ENCODE measurements around the gene TMEM238L. TPM values are rescaled to one million over a fixed set of nuclear protein-coding genes. Genes with fewer than 3 reads are reported as not detected.

Gene TMEM238L
- total and polyA plus RNA-seq, 2 donors (not counting 3 experiments of a cell fraction or from before 2014, with no cell fraction given) = not detected

DNA sequence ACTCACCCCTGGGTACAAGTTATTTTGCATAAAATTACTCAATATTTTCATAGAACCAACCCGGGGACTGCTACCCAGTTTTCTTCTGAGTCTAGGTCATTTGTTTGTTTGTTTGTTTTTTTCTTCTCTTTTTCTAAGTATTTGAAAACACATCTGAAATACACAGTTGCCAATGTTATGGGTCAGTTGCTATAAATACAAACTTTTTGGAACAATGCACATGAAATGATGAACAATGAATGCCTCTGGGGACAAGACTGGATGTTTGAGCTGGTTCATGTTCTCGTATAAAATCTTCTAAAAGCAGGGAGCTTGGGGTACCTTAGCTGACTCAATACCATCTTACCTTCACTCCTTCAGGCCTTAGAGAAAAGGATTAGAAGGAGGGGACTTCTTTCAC is 30.5 kb downstream of the TMEM238L start:
- Histone ChIP-seq H3K4me1 (ENCODE audit: control insufficient read depth, extremely low read depth, insufficient read depth, low read length) (no peaks in the 10 kb centered on the region), H3K9me1 (replicated peaks; ENCODE audit: control insufficient read depth, extremely low read depth, insufficient read depth, low read length) (no peaks in the 10 kb centered on the region), H3K27ac (ENCODE audit: insufficient read depth, low read depth, low read length) (no peak overlapping the region), H3K9me3 (replicated peaks; ENCODE audit: control insufficient read depth, insufficient read depth, low read length) (no peaks in the 10 kb centered on the region), H3K79me2 (ENCODE audit: control insufficient read depth, insufficient read depth, low read length) (no peaks in the 10 kb centered on the region), H2AFZ (ENCODE audit: low read depth, low read length) (no peak overlapping the region), H4K20me1 (replicated peaks; ENCODE audit: control insufficient read depth, extremely low read depth, insufficient read depth, low read length) (no peaks in the 10 kb centered on the region), H3K27me3 (ENCODE audit: control insufficient read depth in 2 of 2, insufficient read depth in 2 of 2, low read length in 2 of 2) (no peaks in the 10 kb centered on the region), H3K9ac (replicated peaks; ENCODE audit: extremely low read depth, insufficient read depth, low read length) (no peak overlapping the region), H3K4me3 (replicated peaks in 1 of 3; ENCODE audit: insufficient read depth in 1 of 3, low read depth in 1 of 3, low read length in 3 of 3) (no peak overlapping the region), H3K36me3 (ENCODE audit: control insufficient read depth in 2 of 2, extremely low read depth in 1 of 2, insufficient read depth in 2 of 2, low read length in 2 of 2) (no peaks in the 10 kb centered on the region), H3K4me2 (ENCODE audit: insufficient read depth, low read length) (no peak overlapping the region)
- no peak for DNase-seq (ENCODE audit: low read depth, low spot score)
- ChIA-PET CTCF (interaction anchor here (0.9 to 1.2 kb wide), 2 partner anchors 122 to 127 kb away, joined by 3 to 4 read pairs; no protein-coding TSS in a partner anchor), POLR2A (no interaction called here)
- BruUV-seq (replicated peaks) = no TSS peak
- dilution Hi-C loops (cut with MboI; ENCODE audit: extremely low pct_ligation_motif_present, low sequenced_read_pairs) (no loop called here), intact Hi-C loops (cut with micrococcal nuclease) (no loop called here)
- TF ChIP-seq POLR2AphosphoS5 (IDR thresholded peaks at IDR 0.05; ENCODE audit: insufficient read depth, low read depth, low read length) = no peak
- TF ChIP-seq JUN (IDR thresholded peaks at IDR 0.05; ENCODE audit: borderline replicate concordance, insufficient read depth, insufficient read length, low read depth) = no peak
- no peak for TF ChIP-seq GATA2 (IDR thresholded peaks at IDR 0.05; ENCODE audit: insufficient read depth, insufficient read length, low read depth, low read length)
- TF ChIP-seq FOS (IDR thresholded peaks at IDR 0.05; ENCODE audit: borderline replicate concordance, insufficient read depth, low read length) = no peak
- TF ChIP-seq EZH2 (IDR thresholded peaks at IDR 0.05; ENCODE audit: borderline replicate concordance, low read depth, low read length, severe bottlenecking) = no peak
- TF ChIP-seq, protein P1, sequence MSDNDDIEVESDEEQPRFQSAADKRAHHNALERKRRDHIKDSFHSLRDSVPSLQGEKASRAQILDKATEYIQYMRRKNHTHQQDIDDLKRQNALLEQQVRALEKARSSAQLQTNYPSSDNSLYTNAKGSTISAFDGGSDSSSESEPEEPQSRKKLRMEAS (IDR thresholded peaks at IDR 0.05; ENCODE audit: insufficient read depth, insufficient read length) = no peak
- TF ChIP-seq POLR2A (IDR thresholded peaks at IDR 0.05; ENCODE audit: low read depth, low read length) = no peak
- TF ChIP-seq, protein P2, sequence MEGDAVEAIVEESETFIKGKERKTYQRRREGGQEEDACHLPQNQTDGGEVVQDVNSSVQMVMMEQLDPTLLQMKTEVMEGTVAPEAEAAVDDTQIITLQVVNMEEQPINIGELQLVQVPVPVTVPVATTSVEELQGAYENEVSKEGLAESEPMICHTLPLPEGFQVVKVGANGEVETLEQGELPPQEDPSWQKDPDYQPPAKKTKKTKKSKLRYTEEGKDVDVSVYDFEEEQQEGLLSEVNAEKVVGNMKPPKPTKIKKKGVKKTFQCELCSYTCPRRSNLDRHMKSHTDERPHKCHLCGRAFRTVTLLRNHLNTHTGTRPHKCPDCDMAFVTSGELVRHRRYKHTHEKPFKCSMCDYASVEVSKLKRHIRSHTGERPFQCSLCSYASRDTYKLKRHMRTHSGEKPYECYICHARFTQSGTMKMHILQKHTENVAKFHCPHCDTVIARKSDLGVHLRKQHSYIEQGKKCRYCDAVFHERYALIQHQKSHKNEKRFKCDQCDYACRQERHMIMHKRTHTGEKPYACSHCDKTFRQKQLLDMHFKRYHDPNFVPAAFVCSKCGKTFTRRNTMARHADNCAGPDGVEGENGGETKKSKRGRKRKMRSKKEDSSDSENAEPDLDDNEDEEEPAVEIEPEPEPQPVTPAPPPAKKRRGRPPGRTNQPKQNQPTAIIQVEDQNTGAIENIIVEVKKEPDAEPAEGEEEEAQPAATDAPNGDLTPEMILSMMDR (IDR thresholded peaks at IDR 0.05; ENCODE audit: extremely low read depth in 1 of 2, insufficient read depth in 1 of 2, low read depth in 1 of 2, low read length in 2 of 2) = no peak
- TF ChIP-seq MYC (IDR thresholded peaks at IDR 0.05; ENCODE audit: low read depth, low read length) = no peak
- no peak for FAIRE-seq

Measured in endothelial cell of umbilical vein (primary cell).